NCI-H1930 (cell line): Measurements from ENCODE around the gene SPATA12.

Experiments
- DNase-seq, 2 experiments: peaks; one replicate each; lab custom pipeline; 2025; lab: John Stamatoyannopoulos, UW

The SPATA12 gene

GRCh38 chr3:57052662-57053061, 7.8 kb upstream of the SPATA12 start:
- DNase-seq: no peak

DNA sequence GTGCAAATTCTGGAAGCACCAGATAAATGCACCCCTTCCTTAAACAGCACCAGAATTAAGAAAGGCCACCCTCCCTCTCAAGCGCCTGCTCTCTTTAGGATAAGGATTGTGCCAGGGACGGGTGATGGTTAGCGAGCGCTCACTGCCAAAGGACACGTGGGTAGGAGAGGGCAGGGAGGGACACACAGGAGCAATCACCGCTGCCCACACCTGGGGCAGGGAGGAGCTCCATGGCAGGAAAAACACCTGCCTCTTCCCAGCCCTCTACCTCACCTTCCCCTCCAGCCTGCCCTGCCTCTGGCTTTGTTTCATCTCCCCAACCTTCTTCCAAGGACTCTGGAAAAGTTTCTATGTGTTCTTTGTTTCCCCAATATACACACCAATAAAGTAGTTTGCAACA, 7.3 kb upstream of the SPATA12 start:
- DNase-seq: no peak

DNA sequence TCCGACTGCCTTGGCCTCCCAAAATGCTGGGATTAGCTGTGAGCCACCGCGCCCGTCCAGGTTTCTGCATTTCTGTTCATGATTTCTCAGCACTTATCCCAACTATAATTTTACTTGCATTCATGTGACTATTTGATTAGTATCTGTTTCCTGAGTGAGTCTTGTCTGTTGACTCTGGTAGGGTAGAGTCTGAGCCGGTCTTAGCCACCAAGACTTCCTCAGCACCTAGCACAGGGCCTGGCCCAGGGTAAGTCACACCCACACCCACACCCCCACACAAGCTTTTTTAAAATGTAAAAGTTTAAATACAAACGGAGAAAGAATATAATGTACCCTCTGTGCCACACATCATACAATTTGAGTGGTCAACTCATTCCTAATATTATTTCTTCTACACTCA, 3.1 kb upstream of the SPATA12 start:
- no peak for DNase-seq

DNA sequence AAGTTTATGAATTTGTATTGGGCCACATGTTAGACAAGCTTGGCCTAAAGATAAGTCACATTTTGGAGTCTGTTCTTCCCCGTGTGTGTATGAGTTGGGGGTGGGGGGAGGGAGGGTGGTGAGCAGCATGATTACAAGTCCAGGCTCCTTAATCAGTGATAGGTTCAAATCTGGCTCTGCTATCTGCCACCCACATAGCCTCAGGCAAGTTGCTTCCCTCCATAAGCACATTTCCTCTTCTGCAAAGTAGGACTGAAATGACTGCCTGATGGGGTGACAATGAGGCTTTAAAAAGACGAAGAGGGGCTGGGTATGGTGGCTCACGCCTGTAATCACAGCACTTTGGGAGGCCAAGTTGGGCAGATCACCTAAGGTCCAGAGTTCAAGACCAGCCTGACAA, 1.1 kb upstream of the SPATA12 start:
- no peak for DNase-seq

GRCh38 chr3:57061556-57061955, 1.1 kb downstream of the SPATA12 start:
- no peak for DNase-seq

GRCh38 chr3:57062101-57062631, 1.7 kb downstream of the SPATA12 start:
- DNase-seq: no peak

- DNase-seq: no peak
Observed at GRCh38 chr3:57063032-57063431, 2.6 kb downstream of the SPATA12 start.

- DNase-seq: no peak
Observed at GRCh38 chr3:57064001-57064400, 3.5 kb downstream of the SPATA12 start.

DNA sequence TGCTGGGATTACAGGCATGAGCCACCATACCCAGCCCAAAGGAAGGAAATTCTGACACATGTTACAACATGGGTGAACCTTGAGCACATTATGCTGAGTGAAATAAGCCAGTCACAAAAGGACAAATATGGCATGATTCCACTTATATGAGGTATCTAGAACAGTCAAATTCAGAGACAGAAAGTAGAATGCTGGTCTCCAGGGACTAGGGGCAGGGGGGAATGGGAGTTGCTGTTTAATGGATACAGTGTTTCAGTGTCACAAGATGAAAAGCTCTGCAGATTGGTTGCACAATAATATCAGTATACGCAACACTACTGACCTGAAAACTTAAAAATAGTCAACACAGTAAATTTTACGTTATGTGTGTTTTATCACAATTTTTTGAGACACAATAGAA, 4.1 kb downstream of the SPATA12 start:
- no peak for DNase-seq

GRCh38 chr3:57065588-57065987, 5.1 kb downstream of the SPATA12 start:
- no peak for DNase-seq

GRCh38 chr3:57066471-57066870, 6.0 kb downstream of the SPATA12 start:
- no peak for DNase-seq

GRCh38 chr3:57068437-57069089, 8.1 kb downstream of the SPATA12 start:
- no peak for DNase-seq

DNA sequence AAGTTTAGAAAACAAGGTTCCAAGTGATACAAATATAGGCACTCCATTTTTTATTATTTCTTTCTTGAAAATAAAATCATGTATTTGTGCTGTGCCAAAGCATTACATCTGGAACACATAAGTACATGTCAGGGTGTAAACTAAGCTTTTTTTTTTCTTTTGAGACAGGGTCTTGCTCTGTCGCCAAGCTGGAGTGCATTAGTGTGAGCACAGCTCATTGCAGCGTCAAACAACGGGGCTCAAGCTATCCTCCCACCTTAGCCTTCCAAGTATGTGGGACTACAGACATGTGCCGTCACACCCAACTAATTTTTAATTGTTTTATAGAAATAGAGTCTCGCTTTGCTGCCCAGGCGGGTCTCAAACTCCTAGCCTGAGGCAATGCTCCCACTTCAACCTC, 9.0 kb downstream of the SPATA12 start:
- no peak for DNase-seq

DNA sequence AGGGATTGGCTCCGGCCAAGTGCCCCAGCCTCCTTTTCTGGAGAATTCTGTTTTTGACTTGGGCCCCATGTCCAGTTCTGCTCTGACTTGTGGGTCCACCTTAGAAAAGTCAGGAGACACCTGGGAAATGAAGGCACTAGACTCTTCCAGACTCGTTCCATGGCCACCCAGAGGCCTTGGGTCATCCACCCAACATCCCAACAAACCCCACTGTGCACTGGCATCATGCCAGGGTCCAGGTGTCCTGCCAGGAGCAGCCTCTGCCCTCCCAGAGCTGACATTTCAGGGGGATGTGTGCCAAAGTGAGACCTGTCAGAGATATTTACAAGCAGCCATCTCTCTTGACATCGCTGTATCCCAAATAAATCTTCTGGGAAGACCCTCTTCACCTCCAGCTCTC, 13.2 kb downstream of the SPATA12 start:
- DNase-seq: no peak

DNA sequence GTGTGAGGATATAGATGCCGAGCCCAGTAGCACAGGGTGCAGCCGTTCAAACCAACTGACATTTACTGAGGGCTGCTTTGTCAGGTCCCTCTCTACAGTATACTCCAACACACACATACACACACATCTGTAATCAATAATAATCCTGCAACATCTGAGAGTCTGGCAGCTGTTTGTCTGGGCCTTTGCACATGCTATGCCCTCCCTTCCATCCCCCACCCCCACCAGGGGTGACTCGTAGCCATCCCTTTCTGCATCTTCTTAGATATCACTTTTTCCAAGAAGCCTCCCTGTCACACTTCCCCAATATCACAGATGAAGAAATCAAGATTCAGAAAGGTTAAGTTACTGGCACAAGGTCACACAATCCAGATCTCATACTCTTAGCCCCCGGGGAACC, 13.7 kb downstream of the SPATA12 start:
- no peak for DNase-seq

- no peak for DNase-seq
Observed at GRCh38 chr3:57076422-57076951, 16.0 kb downstream of the SPATA12 start.

- no peak for DNase-seq
Observed at GRCh38 chr3:57077630-57078343, 17.3 kb downstream of the SPATA12 start.

- DNase-seq: no peak
Observed at GRCh38 chr3:57078344-57078634, 17.8 kb downstream of the SPATA12 start.

GRCh38 chr3:57078635-57079473, 18.4 kb downstream of the SPATA12 start:
- peak; percentile 9 to 22 for DNase-seq

GRCh38 chr3:57079474-57079831, 19.0 kb downstream of the SPATA12 start:
- DNase-seq: no peak

GRCh38 chr3:57080171-57080570, 19.7 kb downstream of the SPATA12 start:
- no peak for DNase-seq

GRCh38 chr3:57081173-57081572, 20.7 kb downstream of the SPATA12 start:
- DNase-seq: no peak

GRCh38 chr3:57082481-57082880, 22.0 kb downstream of the SPATA12 start:
- no peak for DNase-seq
